Transverse colon (tissue), 3 donors: Measurements from ENCODE around the gene HUS1B.

Source experiments
- EP300 ChIP-seq: sonication (generic); formaldehyde crosslinking; IDR thresholded peaks from one replicate; pipeline ENCODE4 v1.6.1; 2017; ENCODE audit warnings: antibody characterized with exemption, low read depth
- POLR2A ChIP-seq: fragments of 450-650 bp; IDR thresholded peaks from one replicate; pipeline ENCODE4 v1.6.1; 2016; ENCODE audit warnings: antibody characterized with exemption, mild to moderate bottlenecking, moderate library complexity
- TF ChIP-seq, protein P1 (sequence below), 5 experiments: fragments of 200-600 bp in 3 of 5; fragments of 450-650 bp in 2 of 5; sonication (generic) in 3 of 5; IDR thresholded peaks; 1 replicate in 2 of 5; 2 replicates in 3 of 5; pipeline ENCODE4 v1.5.1; 2016 to 2017; ENCODE audit warnings: antibody characterized with exemption in 5 of 5, inconsistent platforms in 3 of 5, mild to moderate bottlenecking in 2 of 5, moderate library complexity in 1 of 5

DNA sequence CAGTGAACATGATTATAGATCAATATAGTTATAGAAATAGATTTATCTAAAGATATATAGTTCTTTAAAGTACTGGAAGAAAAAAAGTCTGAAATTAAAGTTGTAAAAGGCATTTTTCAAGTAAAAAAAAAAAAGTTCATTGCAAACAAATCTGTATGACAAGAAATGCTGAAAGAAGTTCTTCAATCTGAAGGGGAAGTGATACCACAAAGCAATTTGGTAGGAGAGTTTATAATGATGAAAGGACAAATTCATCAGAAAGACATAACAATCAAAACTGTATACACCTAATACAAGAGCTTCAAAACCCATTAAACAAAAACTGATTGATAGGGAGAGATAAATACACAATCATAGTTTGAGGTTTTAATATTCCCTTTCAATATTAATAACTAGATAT lies 14.1 kb downstream of the HUS1B start:
- TF ChIP-seq, protein P1, sequence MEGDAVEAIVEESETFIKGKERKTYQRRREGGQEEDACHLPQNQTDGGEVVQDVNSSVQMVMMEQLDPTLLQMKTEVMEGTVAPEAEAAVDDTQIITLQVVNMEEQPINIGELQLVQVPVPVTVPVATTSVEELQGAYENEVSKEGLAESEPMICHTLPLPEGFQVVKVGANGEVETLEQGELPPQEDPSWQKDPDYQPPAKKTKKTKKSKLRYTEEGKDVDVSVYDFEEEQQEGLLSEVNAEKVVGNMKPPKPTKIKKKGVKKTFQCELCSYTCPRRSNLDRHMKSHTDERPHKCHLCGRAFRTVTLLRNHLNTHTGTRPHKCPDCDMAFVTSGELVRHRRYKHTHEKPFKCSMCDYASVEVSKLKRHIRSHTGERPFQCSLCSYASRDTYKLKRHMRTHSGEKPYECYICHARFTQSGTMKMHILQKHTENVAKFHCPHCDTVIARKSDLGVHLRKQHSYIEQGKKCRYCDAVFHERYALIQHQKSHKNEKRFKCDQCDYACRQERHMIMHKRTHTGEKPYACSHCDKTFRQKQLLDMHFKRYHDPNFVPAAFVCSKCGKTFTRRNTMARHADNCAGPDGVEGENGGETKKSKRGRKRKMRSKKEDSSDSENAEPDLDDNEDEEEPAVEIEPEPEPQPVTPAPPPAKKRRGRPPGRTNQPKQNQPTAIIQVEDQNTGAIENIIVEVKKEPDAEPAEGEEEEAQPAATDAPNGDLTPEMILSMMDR (IDR thresholded peaks at IDR 0.05), result no peak
- no peak for TF ChIP-seq EP300
- TF ChIP-seq POLR2A, result no peak
